NCI-H2196 treated with DMSO at 0.1 percent for 48 hours (cell line): ENCODE data around the gene SH2D2A.

Experiments used
- DNase-seq: peaks from one replicate; lab custom pipeline; 2025; ENCODE audit not compliant: unreplicated experiment; lab: John Stamatoyannopoulos, UW

Gene SH2D2A

DNA sequence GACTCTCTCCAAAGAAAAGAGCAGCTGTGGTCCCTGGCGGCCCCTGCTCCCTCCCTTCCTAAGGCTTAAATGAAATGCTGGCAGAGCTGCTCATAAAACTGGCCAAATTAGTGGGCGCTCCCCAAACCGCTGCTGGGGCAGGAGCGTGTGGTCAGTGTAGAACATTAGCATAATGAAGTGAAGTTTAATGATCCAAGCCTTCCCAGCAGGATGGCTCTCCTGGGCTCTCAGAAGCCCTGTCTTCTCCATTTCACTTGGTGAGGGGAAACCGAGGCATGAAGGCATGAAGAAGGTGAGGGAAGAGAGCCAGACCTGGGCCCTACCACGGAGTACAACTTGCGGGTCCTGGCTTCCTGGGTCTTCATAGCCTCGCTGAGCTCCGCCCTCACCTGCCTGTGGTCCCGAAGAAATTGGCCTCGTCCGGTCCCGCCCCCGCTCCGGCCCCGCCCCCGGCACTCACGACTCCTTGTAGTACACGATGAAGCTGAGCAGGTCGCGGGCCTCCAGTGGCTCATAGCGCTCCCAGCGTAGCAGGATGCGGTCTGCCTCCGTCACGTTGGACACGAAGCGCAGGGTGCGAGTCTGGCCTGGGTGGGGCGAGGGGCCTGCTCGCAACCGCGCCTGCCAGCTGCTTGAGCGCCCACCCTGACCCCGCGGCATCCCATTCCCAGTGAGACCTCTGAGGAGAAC is 32.0 kb upstream of the SH2D2A start:
- no peak for DNase-seq

DNA sequence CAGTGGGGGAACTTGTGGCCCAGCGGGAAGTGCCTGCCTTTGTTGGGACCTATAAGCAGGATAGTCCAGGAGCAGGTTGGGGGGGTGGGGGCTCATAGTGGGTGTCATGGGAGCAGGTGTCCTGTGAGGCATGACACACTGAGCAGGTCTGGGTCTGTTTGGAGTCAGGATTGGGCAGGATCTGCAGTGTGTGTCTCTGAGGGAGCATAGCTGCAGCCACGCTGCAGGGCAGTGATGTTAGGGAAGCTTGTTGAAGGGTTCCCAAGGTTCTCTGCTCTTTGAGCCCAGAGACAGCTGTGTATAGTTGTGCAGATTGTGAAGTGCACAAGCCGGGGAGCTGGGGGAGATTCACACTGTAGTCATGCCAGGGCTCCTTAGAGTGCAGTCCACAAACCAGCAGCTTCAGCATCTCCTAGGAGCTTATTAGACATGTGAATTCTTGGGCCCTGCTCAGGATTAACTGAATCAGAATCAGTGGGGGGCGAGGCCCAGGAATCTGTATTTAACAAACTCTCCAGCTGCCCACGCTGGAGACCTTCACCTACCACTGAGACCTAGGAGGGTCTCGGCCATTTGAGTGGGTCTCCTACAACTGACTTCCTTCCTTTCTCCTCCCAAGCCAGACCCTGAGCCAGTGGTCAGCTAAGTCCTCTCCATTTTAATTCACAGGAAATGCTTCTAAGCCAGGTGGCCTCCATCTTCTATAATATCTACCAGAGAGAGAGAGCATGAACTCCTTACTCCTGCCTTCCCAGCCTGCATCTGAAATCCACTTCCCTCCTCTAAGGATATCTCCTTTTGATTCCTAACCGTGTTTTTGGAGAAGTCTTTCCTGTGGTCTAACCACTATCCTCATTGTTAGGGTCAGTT is 31.2 kb upstream of the SH2D2A start:
- no peak for DNase-seq

DNA sequence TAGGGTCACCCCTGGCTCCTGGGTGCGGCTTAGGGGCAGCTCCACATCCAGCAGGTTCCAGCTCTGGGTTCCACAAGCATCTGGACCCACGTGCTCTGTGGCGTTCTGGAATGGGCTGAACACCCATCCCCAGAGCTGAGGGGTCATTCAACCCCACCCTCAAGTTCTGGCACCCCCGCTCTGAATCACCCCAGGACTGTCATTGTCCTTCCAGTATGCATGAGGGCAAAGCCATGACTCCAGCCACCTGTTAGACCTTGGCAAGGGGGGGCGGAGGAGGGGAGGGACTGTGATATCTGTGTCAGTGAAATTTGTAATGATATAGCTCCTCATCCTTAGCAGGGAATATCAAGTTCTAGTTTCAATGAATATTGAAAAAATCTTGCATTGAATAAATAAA is 30.0 kb upstream of the SH2D2A start:
- DNase-seq, result no peak

DNA sequence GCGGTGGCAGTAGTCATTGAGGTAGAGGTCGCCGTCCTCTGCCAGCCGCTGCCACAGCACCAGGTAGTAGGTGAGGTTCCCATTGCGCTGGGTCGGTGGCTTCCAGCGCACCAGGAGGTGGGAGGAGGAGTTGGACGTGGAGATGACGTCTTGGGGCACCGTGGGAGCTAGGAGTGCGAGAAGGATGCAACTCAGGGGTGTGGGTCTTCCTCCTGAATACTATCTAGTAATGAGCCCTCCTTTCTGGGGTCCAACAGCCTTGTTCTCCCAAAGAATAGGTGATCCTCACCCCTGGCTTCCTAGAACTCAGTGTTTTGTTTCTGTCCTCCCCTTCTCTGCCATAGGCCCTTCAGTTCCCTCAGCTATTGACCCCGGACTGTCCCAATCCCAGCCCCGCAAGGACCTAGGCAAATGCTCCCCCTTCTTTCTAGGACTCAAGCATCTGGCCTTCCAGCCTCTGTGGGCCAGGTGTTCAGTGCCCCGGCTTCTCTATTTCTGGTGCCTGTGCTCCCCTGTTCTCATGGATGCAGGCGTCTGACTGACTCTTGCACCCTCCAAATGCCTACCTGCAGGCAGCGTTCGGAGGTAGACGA is 29.4 kb upstream of the SH2D2A start:
- DNase-seq, result no peak

DNA sequence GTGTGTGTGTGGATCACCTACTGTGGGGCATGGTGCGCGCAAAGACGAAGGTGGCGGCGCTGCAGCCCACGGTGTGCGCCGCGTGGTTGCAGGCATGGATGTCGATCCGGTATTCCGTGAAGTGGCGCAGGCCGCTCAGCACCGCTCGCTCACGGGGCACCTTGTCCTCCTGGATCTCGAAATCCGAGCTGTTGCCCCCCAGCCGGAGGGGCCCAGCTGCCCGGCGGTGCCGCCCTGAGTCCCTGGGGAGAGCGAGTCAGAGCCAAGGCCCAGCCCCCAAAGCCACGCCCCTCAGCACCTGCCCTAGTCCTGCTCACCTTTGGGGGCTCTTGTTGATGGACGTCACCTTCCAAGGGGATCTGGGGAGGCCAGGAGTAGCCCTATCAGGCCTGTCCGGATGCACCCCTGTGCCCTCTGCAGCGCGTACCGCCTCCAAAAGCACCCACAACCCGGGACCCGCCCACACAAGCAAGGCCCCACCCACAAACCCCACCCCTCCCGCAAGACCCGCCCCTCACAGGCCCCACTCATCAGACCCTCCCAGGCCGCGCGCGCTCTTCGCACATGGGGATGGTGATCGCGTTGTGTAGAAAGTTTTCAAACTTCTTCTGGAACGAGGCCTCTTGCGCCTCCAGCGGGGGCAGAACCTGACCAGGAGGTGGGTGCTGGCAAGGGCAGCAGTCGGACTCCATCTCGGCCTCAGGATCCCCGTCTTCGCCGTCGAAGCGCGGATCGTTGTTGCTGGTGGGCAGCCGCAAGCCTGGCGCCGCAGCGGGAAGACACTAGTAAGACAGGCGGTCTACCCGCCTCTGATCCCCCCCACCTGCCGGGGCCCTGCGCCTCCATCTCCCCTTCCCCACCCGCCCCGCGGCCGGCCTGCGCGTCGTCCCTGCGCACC is 28.7 kb upstream of the SH2D2A start:
- DNase-seq, result no peak

DNA sequence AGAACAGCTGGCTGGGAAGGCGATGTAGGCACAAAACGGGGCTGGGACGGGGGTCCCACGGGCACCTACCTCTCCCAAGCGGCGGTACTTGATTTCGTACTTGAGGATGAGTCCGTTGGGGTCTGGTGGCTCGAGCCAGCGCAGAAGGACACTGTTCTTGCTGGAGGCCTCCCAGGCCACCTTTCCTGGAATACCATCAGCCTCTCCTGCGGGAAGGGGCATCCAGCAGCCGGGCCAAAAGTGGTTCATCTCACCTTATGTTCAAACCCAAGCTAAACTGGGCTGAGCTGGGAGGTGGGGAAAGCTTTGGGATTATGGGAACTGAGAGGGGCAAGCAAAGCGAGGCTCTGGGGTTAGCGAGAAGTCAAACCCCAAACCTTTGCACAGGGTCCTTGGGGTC is 28.0 kb upstream of the SH2D2A start:
- DNase-seq, result no peak

DNA sequence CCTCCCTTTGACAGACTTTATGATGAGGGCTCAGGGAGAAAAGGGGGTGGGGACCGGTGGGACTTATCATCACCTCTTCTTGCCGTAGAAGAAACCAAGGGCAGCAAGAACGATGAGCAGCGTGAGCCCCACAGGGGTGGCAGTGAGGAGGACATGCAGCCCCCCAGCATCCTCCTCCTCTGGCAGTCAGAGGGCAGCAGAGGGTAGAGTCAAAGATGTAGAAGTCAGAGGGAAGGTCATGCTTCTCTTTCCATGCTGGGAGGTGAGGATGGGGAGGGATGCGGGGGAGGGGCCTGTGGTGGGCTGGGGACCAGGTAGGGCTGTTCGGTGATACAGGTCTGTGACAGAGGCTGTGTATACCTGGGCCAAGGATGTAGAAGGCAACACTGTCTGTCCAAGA is 27.5 kb upstream of the SH2D2A start:
- DNase-seq, result no peak

DNA sequence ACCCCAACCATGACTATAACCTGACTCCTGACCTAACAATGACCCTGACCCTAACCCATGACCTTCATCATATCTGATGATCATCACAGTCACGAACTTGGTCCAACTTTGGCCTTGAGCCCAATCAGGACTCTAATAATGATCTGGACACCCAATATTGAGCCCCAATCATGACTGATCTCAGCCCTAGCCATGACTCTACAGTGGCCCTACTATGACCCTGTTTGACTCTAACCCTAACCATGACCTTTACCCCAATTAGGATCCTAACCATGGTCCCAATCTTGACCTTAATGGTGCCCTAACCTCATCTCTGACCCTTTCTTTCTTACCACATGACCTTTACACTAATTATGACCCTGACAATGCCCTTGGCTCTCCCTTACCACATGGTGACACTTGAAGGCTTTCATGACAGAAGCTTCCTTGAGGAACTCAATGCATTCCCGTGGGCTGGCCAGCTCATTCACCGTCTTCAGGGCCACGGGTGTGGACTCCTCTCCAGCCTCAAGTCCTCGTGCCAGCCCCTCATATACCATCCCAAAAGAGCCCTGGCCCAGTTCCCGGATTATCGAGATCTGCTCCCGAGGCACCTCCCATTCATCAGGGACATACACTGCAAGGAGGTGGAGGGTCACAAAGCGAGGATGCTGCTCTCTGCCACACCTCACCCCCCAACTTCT is 26.1 kb upstream of the SH2D2A start:
- no peak for DNase-seq

DNA sequence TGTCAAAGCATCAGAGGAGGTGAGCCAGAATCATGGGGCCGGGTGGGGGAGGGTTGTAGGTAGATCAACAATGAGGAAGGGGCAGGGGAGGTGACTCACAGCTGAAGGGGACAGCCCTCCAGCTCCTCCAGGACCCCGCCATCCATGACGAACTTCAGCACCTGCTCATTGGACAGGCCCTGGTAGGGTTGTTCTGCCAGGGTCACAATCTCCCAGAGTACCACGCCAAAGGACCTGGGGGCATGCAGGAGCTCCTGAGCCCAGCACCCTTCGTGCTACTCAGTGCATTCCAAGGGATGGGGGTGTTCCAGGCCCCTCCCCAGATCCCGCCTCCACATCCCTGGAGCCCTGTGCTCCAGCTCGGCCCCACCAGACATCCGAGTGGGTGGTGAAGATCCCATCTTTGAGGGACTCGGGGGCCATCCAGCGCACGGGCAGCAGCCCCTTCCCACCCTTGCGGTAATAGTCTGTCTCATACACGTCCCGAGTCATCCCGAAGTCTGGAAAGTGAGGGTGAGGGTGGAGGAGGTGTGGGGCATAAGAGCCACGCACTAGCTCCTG is 24.7 kb upstream of the SH2D2A start:
- DNase-seq, result no peak

DNA sequence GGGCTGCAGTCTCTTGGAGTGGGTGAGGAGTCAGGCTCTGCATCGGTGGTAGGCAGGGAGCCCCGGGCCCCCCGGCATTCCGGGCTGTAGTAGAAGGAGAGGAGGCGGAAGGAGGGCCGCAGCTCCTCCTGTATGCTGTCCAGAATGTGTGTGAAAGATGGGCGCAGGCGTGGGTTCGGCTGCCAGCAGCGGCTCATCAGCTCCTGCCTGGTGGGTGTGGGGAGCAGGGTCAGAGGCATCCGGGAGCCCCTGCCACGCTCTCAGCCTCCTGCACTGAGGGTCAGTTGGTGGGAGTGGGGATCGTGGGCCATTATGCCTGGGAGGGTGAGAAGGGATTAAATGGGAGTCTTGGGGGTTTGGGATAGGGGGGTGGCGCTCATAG is 24.2 kb upstream of the SH2D2A start:
- DNase-seq, result no peak

DNA sequence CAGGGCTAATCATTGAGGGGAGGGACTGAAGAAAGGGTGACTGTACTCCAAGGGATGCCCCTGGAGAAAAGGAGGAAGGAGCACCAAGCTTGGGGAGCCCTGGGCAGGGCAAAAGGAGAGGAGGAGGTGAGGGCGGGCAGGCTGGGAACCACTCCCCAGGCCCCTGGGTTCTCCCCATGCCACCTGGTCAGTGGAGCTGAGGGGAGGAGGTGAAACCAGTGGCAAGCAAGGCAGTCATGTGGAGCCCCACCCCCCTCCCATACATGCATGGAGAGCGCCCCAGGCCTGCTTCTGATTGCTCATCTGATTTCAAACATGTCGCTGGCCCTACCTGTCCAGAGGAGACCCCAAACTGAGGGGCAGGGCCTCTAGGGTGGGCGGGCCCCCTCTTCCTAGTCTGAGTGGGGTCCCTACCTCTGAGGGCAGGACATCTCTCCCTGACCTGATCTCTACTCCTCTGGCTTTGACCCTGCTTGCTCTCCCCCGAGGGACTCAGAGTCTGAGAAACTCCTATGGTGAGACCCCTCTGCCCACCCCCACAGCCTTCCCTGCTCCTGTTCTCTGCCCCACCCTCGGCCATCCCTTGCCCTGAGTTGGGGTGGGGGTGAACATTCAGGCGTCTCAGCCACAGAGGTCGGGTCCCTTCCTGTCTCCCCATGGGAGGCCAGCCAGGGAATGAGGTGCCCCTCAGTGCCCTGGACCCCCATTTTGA is 23.7 kb upstream of the SH2D2A start:
- DNase-seq, result no peak

DNA sequence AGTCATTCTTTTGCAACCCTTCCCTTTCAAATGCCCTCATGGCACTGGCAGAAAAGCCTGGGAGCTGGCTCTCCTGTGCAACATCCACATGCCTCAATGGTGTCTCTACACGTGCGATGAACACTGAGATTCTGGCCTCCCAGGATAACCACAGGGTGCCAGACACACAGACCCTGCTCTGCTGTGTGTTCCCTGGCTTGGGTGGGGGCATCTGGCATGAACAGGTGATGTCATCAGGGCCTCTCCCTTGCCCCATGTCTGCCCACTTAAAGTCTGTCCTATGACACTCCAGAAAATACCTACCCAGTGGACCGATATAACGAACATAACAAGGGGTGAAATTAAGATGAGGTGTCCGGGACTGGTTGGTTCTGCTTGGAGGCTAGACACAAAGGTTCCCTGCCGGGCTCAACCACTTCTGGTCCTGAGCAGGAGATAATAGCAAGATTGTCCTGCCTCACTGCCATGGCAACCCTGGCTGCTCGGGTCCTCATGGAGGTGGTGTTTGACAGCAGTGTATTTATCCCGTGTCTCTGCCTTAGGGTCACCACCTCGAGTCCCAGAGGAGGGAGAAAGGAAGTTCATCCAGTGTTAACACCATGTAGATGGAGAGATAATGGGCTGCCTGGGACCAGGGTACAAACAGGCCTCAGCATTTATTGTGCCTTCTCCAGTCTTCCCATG is 22.9 kb upstream of the SH2D2A start:
- DNase-seq, result no peak

DNA sequence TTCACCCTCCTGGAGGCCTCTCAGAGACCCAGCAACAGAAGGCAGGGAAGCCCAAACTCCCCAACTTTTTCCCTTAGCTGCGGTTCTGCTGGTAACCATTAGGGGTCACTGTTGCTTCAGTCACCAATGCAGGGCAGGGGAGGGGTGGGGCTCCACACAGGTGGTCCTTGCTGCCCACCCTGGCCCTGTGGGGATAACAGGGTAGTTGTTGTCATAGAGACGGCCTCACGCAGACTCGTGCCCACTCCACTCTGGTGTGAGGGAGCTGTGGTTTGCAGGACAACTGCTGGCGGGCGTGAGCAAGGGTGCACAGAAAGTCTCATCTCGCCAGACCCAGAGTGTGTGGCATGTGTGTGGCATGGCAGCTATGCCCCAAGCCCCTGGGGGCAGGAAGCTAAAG is 22.3 kb upstream of the SH2D2A start:
- DNase-seq, result peak; percentile 17

DNA sequence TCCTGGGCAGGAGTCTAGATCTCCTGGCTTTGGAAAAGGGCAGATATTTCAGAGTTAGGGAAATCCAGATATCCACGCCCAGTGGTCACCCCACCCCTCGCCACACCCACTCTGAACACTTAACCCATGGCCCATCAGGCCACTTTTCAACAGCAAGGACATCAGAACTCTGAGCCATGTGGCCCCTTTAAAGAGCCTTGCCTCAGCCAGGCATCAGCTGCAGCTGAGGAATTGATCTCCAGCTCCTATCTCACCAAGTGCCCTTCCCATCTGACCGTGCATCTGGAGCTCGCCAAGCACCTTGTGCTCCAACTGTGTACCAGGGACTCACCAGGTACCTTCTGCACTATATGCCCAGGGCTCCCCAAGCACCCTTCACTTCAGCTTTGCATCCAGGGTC is 20.2 kb upstream of the SH2D2A start:
- no peak for DNase-seq

DNA sequence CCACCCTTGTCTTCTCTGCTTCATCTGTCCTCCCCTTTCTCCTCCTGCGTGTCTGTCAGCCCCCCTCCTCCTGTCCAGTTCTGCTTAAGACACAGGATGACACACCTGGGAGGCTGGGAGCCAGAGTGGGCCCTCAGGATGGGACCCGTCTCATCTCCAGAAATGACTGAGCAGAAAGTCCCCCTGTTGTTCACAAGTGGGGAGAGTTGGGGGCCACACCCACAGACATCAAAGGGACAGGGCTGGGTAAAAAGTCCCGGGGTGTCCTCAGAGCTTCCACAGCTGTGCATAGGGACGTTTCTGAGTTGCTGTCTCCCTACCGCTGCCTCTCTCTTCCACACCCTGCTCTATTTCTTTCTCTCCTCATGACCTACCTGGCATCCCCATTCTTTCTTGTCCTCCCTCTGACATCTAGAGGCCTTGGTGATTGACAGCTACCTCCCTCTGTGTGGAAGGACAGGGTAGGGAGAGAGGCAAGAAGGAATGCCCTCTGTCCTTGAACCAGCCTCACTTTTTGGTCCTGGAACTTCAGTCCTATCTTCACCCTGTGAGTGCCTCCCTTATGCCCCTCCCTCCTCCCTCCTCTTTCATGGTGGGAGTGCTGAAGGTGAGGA is 19.5 kb upstream of the SH2D2A start:
- no peak for DNase-seq

DNA sequence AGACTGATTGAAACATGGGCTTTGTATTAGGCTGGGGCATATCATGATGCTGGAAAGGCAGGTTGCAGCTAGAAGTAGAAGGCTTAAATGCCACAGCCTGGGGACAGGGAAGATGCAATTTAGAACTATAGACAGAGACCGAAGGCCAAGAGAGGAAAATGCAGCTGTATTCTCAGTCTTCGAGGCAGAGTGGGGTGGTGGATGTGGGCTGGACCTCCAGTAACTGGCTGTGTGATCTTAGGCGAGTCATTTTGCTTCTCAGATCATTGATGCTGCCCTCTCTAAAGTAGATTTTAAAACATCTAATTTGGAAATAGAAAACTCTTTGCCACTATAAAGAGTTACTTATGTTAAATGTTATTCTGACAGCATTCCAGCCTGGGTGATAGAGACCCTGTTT is 17.7 kb upstream of the SH2D2A start:
- no peak for DNase-seq

DNA sequence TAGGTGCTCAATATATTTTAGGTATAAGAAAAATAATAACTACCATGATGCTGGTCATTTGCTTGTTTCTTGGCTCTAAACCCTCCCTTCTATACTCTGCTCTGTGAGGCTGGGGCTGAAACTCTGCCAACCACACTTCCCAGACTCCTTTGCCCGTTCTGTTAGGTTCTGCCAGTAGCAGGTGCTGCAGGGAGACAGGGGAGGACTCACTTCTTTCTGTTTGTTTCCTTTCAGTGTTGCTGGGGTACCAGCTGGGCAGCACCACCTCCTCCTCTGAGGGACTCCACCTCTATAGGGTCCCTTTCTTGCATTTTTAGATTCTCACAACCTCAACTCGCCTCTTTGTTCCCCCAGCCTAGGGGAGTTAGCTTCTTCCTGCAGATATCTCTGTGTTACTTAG is 17.0 kb upstream of the SH2D2A start:
- DNase-seq, result peak; percentile 23

DNA sequence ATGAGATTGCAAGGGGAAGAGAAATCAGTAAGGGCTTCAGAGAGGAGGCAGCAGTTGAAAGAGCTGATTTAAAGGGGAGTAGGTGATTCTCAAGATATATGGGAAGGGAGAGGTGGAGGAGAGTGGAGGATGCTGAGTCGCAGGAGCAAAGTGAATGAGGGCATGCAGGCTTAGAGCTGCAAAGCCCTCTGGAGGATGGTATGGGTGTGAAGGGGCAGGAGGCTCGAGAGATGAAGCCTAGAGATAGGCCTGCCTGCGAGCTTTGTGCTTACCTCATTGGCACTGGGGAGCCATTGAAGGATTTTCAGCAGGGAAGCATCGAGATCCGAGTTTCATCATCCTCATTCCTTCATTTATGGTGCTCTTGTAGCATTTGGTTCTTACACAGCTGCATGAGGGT is 15.8 kb upstream of the SH2D2A start:
- no peak for DNase-seq
